Neural crest cell (in vitro differentiated cells): ENCODE data around the gene CCDC141. TPM values are rescaled to one million over a fixed set of nuclear protein-coding genes. Genes with fewer than 3 reads are reported as not detected.
"Not testable (repeated sequence)": the region's sequence is repeated elsewhere in the genome, so short reads cannot be mapped to it uniquely, and the experiment has no call there.

ENCODE experiments used
- DNase-seq: peaks from one replicate; pipeline ENCODE4 v3.0.0; 2021; ENCODE audit warnings: low read depth, mixed read lengths, low spot score
- H3K27ac Mint-ChIP-seq: one replicate; pipeline ENCODE4 v1.8.0; 2021; ENCODE audit warnings: mild to moderate bottlenecking, mixed read lengths; ENCODE audit not compliant: unreplicated experiment
- H3K27me3 Mint-ChIP-seq: 2 replicates; pipeline ENCODE4 v1.8.0; 2021; ENCODE audit warnings: low read depth, mild to moderate bottlenecking, mixed read lengths
- H3K36me3 Mint-ChIP-seq: 2 replicates; pipeline ENCODE4 v1.8.0; 2021; ENCODE audit warnings: low read depth, mild to moderate bottlenecking, mixed read lengths
- H3K4me1 Mint-ChIP-seq: 2 replicates; pipeline ENCODE4 v1.8.0; 2021; ENCODE audit warnings: mixed read lengths
- H3K4me3 Mint-ChIP-seq: one replicate; pipeline ENCODE4 v1.8.0; 2021; ENCODE audit warnings: mild to moderate bottlenecking, mixed read lengths
- H3K9me3 Mint-ChIP-seq: 2 replicates; pipeline ENCODE4 v1.8.0; 2021; ENCODE audit warnings: mixed read lengths
- total RNA-seq: library from RNA; stranded (reverse); gene quantifications from 2 replicates; pipeline ENCODE4 v1.2.1, GENCODE V29; 2021
- TF ChIP-seq, protein P1 (sequence below): fragments of 200-600 bp; sonication (generic); conservative IDR thresholded peaks from 2 replicates; pipeline ENCODE4 v1.5.0; 2021; ENCODE audit warnings: antibody characterized with exemption, mild to moderate bottlenecking

The CCDC141 gene
- total RNA-seq, 1 donor from 2014 or later: not detected

DNA sequence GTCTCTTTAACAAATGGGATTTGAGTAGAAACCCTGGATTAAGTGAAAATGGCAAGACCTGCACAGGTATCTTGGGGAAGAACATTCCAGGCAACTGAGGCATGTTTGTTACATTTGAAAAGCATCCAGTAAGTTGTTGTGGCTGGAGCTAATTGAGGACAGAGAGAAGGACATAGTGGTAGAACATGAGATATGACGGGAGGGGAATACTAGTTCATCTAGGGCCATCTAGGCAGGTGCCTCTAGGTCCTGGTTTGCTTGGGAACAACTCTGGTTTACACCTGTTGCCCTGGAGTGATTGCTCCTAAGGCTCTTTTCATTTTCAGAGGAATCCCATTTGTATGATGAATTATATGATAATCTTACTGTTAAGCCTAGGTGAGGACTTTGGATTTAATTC lies 19.7 kb upstream of the CCDC141 start:
- TF ChIP-seq, protein P1, sequence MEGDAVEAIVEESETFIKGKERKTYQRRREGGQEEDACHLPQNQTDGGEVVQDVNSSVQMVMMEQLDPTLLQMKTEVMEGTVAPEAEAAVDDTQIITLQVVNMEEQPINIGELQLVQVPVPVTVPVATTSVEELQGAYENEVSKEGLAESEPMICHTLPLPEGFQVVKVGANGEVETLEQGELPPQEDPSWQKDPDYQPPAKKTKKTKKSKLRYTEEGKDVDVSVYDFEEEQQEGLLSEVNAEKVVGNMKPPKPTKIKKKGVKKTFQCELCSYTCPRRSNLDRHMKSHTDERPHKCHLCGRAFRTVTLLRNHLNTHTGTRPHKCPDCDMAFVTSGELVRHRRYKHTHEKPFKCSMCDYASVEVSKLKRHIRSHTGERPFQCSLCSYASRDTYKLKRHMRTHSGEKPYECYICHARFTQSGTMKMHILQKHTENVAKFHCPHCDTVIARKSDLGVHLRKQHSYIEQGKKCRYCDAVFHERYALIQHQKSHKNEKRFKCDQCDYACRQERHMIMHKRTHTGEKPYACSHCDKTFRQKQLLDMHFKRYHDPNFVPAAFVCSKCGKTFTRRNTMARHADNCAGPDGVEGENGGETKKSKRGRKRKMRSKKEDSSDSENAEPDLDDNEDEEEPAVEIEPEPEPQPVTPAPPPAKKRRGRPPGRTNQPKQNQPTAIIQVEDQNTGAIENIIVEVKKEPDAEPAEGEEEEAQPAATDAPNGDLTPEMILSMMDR: no peak
- no peaks in the 10 kb centered on the region for H3K4me1 Mint-ChIP-seq
- H3K36me3 Mint-ChIP-seq: no peaks in the 10 kb centered on the region
- no peak for DNase-seq
- no peak overlapping the region for H3K4me3 Mint-ChIP-seq
- H3K27ac Mint-ChIP-seq: no peak overlapping the region
- H3K9me3 Mint-ChIP-seq: no peaks in the 10 kb centered on the region
- H3K27me3 Mint-ChIP-seq: no peaks in the 10 kb centered on the region

- H3K27ac Mint-ChIP-seq: no peak overlapping the region
- H3K4me1 Mint-ChIP-seq: no peaks in the 10 kb centered on the region
- H3K9me3 Mint-ChIP-seq: no peaks in the 10 kb centered on the region
- H3K27me3 Mint-ChIP-seq: no peaks in the 10 kb centered on the region
- DNase-seq: no peak
- TF ChIP-seq, protein P1: no peak
- H3K36me3 Mint-ChIP-seq: no peaks in the 10 kb centered on the region
- no peak overlapping the region for H3K4me3 Mint-ChIP-seq
These were observed 19.2 kb upstream of the CCDC141 start for GRCh38 chr2:179068991-179069643.

DNA sequence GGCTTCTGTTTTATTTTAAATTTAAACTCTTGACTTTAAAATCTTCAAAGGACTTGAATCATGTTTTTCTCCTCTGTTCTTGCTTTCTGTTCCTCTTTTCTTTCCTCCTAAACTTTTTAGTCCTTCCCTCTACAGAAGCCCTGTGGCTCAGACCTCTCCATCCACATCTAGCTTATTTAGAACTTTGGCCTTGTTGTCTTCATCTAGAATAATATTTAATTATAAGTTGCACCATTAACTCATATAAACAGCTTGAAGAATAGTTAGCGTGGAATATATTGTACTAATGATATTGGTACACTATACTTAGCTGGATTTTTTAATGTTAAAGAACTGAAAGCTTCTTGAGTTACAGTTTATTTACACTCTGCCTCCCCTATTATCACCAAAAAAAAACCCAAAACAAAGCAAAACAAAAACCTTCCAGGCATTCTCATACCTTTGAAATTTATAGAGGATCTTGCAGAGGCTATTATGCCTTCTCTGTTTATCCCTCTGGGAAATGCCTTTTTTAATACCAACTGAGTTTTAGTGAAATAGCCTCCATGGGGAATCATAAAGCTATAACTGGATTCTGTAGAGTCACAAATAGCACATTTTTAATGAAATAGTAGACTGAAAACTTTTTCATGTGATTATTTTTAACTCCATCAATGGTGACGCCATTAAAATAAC lies 9.2 kb upstream of the CCDC141 start:
- Mint-ChIP-seq H3K4me1 (peaks cover 10% of the 10 kb centered on the region), H3K36me3 (no peaks in the 10 kb centered on the region), H3K4me3 (no peak overlapping the region), H3K9me3 (peaks cover 4% of the 10 kb centered on the region), H3K27ac (no peak overlapping the region), H3K27me3 (no peaks in the 10 kb centered on the region)
- DNase-seq: no peak
- TF ChIP-seq, protein P1: no peak

DNA sequence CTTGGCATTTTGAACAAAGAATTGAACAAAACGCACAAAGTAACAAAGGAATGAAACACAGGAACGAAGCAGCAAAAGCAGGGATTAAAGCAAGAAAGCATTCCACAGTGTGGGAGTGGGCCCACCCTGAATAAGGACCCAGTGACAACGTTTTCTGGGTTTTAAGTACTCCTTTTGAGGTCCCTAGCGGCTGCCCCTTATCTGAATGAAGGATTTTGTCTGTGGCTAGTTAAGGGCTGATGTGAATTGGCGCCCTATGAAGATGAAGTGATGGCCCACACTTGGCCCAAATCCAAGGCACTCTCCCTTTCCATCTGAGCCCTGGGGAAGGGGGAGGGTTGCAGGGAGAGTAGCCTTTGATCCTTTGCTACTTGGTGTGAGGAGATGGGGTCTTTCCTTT lies 7.8 kb upstream of the CCDC141 start:
- H3K36me3 Mint-ChIP-seq: no peaks in the 10 kb centered on the region
- H3K9me3 Mint-ChIP-seq: peaks cover 4% of the 10 kb centered on the region
- H3K27ac Mint-ChIP-seq: no peak overlapping the region
- no peak overlapping the region for H3K4me3 Mint-ChIP-seq
- H3K27me3 Mint-ChIP-seq: no peaks in the 10 kb centered on the region
- DNase-seq: no peak
- peaks cover 10% of the 10 kb centered on the region for H3K4me1 Mint-ChIP-seq
- TF ChIP-seq, protein P1: no peak

DNA sequence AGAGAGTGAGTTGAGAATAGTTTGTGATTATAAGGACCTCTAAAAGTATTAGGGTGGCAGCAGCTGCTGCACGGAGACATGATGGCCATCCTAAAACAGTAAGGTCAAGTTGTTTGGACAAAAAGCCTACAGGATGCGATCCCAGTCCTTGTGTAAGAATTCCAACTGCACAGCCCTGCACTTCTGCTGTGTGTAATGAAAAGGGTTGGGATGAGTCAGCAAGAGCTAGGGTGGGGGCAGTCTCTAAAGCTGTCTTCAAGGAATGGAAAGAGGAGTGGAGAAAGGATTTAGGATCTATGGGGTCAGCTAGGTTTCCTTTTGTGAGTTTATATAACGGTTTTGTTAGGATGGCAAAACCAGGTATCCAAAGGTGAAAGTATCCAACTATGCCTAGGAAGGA lies 3.6 kb upstream of the CCDC141 start:
- not testable (repeated sequence) for H3K36me3 Mint-ChIP-seq, DNase-seq, H3K4me3 Mint-ChIP-seq, H3K9me3 Mint-ChIP-seq, H3K4me1 Mint-ChIP-seq, H3K27ac Mint-ChIP-seq, H3K27me3 Mint-ChIP-seq

DNA sequence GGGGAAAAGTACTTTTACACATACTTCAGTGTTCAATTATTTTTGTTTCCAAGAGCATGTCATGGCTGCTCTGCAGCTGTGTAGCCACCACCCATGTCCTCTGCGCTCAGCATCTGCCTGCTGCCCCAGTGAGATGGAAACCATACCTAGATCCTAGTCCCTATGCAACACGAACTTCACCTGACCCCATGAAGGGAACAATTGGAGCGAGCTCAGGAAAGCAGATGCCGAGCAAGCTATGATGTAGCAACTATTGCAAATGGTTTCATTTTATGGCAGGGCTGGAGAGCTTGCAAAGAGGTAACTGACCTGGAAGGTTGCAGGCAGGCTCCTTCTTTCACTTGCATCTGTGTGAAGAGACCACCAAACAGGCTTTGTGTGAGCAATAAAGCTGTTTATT lies 1.3 kb upstream of the CCDC141 start:
- Mint-ChIP-seq H3K9me3 (no peaks in the 10 kb centered on the region), H3K4me1 (no peaks in the 10 kb centered on the region)

More for the DNA sequence above, 1.3 kb upstream of the CCDC141 start:
- TF ChIP-seq, protein P1: no peak
- no peak overlapping the region for H3K4me3 Mint-ChIP-seq
- H3K27me3 Mint-ChIP-seq: no peaks in the 10 kb centered on the region
- H3K36me3 Mint-ChIP-seq: no peaks in the 10 kb centered on the region
- no peak overlapping the region for H3K27ac Mint-ChIP-seq
- no peak for DNase-seq
